Stimulated activated CD4-positive, alpha-beta T cell treated with anti-CD3 and anti-CD28 coated beads, Interleukin-12 subunit alpha, Interleukin-12 subunit beta, amount 100 ng/mL, for 24 hours (primary cell): Measurements from ENCODE around the gene C1orf52.

Experiments
- DNase-seq, 2 experiments: peaks; one replicate each; pipeline ENCODE4 v3.0.0-alpha.2; 2020; ENCODE audit warnings: low read depth in 2 of 2

The C1orf52 gene

DNA sequence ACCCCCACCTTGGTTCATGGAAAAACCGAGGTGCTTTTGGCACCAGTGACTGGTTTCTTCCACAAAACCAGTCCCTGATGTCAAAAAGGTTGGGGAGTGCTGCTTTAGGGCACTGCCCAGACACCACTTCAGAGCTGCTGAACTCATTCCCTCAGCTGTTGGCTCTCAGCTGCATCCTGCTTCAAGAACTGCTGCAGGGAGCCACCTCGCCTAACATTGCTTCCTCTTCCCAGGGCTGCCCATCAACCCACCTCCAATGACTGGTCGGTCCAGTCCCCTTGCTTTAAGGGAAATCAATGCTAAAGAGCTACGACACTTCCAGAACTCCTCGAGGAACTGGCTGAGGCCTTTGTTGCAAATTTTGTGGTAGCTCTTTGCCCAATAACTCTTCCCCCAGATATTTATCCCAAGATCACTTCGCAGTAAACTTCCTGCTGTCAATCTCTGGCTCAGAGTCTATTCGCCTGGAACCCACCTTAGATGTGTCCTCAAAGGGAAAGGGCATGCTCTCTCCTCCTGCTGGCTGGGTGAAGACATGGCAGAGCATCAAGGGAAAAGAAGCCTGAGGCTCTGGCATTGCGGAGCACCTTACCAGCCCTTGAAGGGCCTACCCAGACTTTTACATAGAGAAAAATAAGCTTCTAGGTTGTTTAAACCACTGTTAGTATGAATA lies 29.0 kb downstream of the C1orf52 start:
- no peak for DNase-seq

DNA sequence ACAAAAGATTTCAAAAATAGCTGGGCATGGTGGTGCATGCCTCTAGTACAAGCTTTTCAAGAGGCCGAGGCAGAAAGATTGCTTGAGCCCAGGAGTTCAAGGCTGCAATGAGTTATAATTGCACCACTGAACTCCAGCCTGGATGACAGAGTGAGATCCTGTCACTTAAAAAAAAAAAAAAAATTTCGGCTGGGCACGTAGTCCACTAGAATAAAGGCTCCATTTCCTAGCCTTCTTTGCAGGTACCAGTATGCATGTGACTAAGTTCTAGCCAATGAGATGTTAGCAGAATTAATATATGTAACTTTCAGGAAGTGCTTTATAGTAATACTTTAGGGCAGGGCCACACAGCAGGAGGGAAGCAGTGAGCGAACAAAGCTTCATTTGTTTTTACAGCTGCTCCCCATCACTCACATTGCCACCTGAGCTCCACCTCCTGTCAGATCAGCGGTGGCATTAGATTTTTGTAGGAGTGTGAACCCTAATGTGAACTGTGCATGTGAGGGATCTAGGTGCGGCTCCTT lies 29.8 kb downstream of the C1orf52 start:
- no peak for DNase-seq

DNA sequence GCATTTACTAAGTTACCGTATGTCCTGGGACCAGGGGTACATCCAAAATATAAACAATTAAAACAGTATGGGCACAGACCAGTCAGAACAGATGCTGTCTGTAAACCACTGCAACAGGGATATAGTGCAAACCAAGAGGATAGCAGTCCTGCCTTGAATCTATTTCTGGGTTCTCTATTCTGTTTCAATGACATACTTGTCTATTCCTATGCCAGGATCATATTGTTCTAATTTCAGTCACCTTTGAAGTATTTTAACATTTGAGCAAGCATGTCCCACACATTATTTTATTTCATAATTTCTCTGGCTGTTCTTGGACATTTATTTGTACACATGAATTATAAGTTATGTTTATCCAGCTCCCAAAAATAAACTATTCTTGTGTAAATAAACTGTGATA lies 30.5 kb downstream of the C1orf52 start:
- no peak for DNase-seq

DNA sequence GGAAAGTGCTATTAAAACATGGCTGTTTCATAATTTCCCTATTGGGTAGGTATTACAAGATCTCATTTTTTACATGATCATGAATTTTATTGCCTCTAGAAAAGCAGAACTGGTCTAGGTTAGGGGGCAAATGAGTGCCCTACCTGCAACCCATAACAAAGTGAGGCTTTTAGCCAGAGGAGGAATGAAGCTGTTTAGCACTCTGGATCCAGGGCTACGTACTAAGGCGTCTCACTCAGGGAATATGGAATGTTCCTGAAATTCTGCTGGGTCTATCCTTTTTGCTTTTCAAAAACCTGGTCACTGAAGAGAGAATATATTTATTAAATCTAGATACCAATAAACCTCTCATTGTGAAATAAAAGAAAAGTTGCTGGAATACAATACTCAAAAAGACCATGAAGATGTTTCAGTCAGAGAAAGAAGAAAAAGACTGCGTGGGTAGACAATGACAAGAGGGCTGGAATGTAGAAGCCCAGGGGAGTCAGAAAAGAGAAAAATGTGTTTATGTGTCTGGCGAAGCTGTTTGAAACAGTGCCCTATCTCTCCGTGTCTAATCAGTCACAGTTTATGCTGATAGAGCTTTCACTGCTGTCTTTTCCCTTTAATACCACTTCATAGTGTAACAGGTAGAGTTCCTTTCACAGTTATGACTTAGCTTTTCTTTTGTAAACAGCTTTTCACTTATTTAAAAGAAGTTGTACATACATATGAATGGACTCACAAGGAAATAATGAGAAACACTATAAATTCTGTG lies 33.7 kb downstream of the C1orf52 start:
- DNase-seq, result no peak

- no peak for DNase-seq
These were observed 34.5 kb downstream of the C1orf52 start for GRCh38 chr1:85224734-85225623.

- DNase-seq, result no peak
These were observed 35.2 kb downstream of the C1orf52 start for GRCh38 chr1:85224295-85224694.

GRCh38 chr1:85223334-85223733 lies 36.1 kb downstream of the C1orf52 start:
- DNase-seq, result no peak

GRCh38 chr1:85220756-85221201 lies 38.7 kb downstream of the C1orf52 start:
- DNase-seq, result no peak

DNA sequence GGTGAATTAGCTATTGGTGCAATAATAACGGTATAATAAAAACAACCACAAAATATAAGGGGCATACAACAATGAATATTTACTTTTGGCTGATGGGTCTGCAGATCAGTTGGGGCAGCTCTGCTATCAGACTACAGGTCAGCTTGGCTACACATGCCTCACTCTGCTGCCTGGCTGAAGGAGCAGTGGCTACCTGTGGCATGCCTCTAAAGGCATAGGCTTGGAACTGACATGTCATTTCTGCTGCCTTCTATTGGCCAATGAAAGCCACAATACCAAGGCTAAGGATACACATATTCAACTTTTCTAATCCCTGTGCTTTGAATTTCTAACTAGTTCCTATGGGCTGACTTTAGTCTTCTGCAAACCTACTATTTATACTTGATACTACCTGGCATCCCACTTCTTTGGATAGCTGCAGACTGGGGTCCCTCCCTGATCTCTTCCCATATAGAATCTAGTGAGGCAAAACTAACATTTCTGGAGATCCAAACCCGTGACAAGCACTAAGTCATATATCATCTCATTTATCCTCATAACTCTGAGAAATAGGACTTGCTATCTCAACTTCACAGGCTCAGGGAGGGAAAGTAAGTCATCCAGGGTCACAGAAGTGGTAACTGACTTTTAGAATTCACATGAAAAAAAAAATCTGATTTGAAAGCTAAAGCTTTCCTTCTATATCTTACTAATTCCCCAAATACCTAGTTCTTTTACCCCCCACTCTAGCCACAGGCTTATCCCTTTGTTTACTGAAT lies 39.4 kb downstream of the C1orf52 start:
- no peak for DNase-seq

DNA sequence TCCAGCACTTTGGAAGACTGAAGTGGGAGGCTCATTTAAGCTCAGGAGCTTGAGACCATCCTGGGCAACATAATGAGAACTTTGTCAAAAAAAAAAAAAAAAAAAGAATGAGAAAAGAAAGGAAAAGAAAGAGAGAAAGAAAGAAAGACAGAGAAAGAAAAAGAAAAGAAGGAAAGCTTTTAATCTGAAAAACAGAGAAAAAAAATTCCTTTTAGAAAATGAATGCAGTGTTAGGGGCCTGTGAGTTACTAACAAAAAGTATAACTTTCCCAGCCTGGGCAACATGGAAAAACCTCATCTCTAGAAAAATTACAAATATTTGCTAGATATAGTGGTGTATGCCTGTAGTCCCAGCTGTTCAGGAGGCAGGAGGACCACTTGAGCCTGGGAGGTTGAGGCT lies 42.8 kb downstream of the C1orf52 start:
- no peak for DNase-seq

DNA sequence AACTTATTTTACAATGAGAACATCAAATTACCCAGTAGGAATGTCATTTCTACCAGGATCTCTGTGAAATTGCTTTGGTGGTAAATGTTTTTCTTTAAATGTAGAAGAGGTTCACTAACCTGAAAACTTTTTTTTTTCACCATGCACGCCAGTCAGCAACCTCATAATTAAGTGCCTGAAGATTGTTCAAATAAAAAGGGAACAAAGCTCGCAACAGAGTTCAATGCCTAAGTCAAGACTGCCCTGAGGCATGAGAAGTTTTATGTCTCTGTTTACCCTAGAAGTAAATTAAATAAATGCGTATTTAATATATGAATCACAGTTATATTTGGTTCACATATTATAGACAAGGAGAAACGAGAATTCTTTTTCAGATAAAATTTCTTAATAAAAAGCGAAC lies 44.8 kb downstream of the C1orf52 start:
- no peak for DNase-seq

DNA sequence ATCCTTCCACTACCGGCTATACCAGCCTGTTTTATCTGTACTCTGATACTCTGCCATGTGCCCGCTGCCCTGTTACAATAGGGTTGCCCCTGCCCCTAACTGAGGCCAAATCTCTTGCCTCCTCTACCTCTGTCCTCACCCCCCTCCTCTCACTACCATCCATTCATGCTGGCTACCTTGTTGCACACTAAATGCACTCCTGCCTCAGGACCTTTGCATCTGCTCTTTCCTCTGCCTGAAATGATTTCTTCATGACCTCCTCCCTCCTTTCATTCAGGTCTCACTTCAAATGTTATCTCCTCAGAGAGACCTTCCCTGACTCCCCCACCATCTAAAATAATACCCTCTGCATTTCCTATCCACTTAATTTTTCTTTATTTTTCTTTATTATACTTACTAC lies 51.0 kb downstream of the C1orf52 start:
- DNase-seq, result no peak

DNA sequence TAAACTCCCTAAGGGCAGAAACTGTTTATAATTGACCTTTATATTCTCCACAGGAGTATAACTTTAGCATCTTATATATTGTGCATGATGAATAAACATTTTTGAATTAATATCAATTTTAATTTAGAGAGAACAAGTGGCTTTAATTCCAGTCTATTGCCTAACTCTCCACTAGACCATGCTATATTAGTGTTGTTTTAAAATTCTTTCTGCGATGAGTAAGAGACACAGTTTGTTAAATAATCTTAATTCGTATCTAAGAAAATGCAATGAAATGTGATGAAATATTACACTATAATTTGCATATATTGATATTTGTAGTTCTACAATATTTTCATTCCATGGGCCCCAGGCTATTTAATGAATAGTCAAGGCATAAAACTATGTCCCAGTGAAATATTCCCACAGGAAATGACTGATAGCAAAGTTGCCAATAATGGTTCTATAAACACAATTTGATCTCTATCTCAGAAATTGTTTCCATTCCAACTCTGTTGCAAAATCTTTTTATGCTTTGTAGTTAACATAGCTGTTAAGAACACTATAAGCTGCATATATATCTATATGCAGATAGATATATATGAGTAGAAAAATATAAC lies 55.8 kb downstream of the C1orf52 start:
- no peak for DNase-seq

GRCh38 chr1:85202864-85203255 lies 56.6 kb downstream of the C1orf52 start:
- DNase-seq, result no peak

GRCh38 chr1:85202092-85202863 lies 57.2 kb downstream of the C1orf52 start:
- DNase-seq, result no peak

GRCh38 chr1:85201340-85202091 lies 57.9 kb downstream of the C1orf52 start:
- DNase-seq, result peak; percentile 24 to 44

GRCh38 chr1:85200463-85201339 lies 58.8 kb downstream of the C1orf52 start, which contains the start of gene SYDE2:
Gene SYDE2 (minus strand): TSS chr1:85201016. CDS start chr1:85200996, 20 bp downstream.
- peak; percentile 51 to 52 for DNase-seq
